ENCODE results near the gene SIPA1. TPM values are rescaled to one million over a fixed set of nuclear protein-coding genes. Genes with fewer than 3 reads are reported as not detected.

Gene SIPA1
- total and polyA plus RNA-seq, 2 of the 8 experiments (the other 6 are each of a cell fraction or from before 2014, with no cell fraction given): 35.3 to 72.2 TPM

DNA sequence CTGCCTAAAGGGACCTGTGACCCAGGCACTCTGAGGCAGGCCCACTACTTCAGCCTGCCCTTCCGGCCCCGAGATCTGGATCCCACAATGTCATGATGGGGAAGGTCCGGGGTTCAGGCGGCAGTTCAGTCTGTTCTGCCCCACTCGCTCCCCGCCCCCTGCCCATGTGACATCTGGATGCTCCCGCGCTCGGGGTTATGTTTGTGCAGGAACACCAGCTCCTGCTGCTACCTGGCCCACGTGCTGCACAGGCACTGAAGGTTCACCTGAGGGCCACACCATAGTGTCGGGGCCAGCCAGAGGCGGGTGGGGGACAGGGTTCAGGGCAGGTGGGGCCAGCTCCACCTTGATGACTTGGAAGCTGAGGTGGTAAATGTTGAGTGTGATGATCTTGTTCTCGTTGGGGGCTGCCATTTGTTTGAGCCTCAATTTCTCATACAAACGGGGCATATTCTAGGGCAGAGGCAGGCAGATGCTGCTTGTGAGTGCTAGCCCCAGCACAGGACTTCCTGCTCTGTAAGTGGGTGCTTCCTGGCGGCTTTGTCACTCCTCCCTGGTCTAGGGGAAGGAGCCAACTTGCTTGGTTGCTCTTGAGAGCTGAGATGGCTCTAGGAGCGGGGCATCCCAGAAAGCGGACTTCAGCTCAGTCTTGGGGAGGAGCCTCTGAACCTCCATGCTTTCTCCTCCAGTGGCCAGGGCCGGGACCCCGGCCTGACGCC lies 4.4 kb upstream of the SIPA1 start (continued):
- TF ChIP-seq, protein P1, sequence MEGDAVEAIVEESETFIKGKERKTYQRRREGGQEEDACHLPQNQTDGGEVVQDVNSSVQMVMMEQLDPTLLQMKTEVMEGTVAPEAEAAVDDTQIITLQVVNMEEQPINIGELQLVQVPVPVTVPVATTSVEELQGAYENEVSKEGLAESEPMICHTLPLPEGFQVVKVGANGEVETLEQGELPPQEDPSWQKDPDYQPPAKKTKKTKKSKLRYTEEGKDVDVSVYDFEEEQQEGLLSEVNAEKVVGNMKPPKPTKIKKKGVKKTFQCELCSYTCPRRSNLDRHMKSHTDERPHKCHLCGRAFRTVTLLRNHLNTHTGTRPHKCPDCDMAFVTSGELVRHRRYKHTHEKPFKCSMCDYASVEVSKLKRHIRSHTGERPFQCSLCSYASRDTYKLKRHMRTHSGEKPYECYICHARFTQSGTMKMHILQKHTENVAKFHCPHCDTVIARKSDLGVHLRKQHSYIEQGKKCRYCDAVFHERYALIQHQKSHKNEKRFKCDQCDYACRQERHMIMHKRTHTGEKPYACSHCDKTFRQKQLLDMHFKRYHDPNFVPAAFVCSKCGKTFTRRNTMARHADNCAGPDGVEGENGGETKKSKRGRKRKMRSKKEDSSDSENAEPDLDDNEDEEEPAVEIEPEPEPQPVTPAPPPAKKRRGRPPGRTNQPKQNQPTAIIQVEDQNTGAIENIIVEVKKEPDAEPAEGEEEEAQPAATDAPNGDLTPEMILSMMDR (IDR thresholded peaks at IDR 0.05; ENCODE audit: control extremely low read depth in 1 of 3, insufficient read depth in 1 of 3, low read depth in 1 of 3, low read length in 3 of 3): no peak
- TF ChIP-seq JUN (IDR thresholded peaks at IDR 0.05; ENCODE audit: low read depth, low read length) (no peak), SRF (IDR thresholded peaks at IDR 0.05; ENCODE audit: low read depth, low read length) (no peak), CEBPB (IDR thresholded peaks at IDR 0.05; ENCODE audit: low read depth, low read length) (no peak)

Measured in H1 (cell line).